ENCODE measurements around the gene USH1G. TPM values are rescaled to one million over a fixed set of nuclear protein-coding genes. Genes with fewer than 3 reads are reported as not detected.

The USH1G gene
- total RNA-seq, 1 donor from 2014 or later: 0.56 TPM

DNA sequence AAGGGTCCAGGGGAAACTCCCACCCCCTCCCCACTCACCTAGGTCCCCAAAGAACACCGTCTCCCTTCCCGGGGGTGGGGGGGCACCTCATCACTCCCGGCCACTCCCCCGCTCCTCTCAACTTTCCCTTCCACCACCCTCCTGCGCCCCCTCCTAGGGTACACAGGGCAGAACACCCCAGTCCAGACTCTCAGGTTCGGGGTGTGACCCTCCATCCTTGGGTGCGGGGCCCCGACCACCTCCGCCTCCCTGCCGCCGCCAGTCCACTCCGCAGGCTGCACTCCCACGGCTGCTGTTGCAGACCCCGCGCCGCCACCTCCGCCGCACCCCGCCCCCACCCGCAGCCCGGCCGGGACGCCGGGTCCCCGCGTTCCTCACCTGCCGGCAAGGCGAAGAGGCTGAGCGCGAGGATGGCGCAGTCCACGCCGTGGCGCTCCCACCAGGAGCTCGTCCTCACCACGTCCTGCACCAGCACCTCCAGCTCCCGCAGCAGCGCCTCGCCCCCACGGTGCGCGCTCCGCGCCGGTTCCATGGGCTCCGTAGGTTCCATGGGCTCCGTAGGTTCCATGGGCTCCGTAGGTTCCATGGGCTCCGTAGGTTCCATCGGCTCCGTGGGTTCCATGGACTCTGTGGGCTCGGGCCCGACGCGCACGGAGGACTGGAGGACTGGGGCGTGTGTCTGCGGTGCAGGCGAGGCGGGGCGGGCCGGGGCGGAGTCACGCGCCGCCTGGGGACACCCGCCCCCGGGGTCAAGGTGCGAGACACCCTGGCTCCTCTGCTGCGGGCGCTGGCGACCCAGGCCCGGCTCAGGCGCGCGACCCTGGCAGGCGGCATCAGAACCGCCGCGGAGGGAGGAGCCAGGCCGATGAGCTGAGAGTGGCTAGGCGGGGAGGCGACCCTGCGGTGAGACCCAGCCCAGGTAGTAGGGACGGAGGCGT, 29.8 kb downstream of the USH1G start, which contains the start of gene FADS6:
FADS6 (minus strand) TSS at position 660 of the 938 bp plus-strand sequence; CDS start at position 622, 38 bp downstream.
- no peak for DNase-seq (ENCODE audit: extremely low spot score, unreplicated experiment)
- peaks cover 77% of the 10 kb centered on the region for H3K27me3 Mint-ChIP-seq
- H3K4me3 Mint-ChIP-seq: peak within 1 kb of the TSS; percentile 87
- H3K9me3 Mint-ChIP-seq: no peaks in the 10 kb centered on the region
- peaks cover 3% of the 10 kb centered on the region for H3K4me1 Mint-ChIP-seq (ENCODE audit: unreplicated experiment)
- H3K27ac Mint-ChIP-seq: no peak within 1 kb of the TSS
- no peaks in the 10 kb centered on the region for H3K36me3 Mint-ChIP-seq
- no peak for TF ChIP-seq CTCF (conservative IDR thresholded peaks at IDR 0.05)

- H3K9me3 Mint-ChIP-seq: no peaks in the 10 kb centered on the region
- peaks cover 74% of the 10 kb centered on the region for H3K27me3 Mint-ChIP-seq
- peak overlapping the region; percentile 48 for H3K4me3 Mint-ChIP-seq
- H3K4me1 Mint-ChIP-seq (ENCODE audit: unreplicated experiment): peaks cover 3% of the 10 kb centered on the region
- no peaks in the 10 kb centered on the region for H3K36me3 Mint-ChIP-seq
- DNase-seq (ENCODE audit: extremely low spot score, unreplicated experiment): no peak
- H3K27ac Mint-ChIP-seq: no peak overlapping the region
- no peak for TF ChIP-seq CTCF (conservative IDR thresholded peaks at IDR 0.05)
Measured at GRCh38 chr17:74892013-74892841, 30.8 kb downstream of the USH1G start.

DNA sequence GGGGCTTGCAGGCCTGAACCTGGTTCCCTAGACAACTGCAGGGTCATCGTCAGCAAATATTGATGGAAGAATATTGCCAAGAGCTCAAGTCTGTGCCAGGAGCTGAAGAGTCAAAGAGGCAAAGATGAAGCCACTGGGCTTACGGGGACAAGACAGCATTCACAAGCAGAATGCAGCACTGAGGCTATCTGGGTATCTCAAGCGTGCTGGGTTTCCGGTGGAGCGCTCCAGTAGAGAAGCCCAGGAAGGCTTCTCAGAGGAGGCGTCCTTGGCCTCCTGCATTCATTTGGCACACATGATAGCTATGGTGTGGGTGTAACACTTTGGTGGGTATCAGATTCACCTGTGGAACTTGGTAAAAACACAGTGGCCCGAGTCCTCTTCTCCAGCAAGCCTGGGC, 32.5 kb downstream of the USH1G start:
- DNase-seq (ENCODE audit: extremely low spot score, unreplicated experiment): no peak
- H3K27me3 Mint-ChIP-seq: peaks cover 63% of the 10 kb centered on the region
- H3K36me3 Mint-ChIP-seq: no peaks in the 10 kb centered on the region
- H3K9me3 Mint-ChIP-seq: no peaks in the 10 kb centered on the region
- H3K4me3 Mint-ChIP-seq: no peak overlapping the region
- no peak overlapping the region for H3K27ac Mint-ChIP-seq
- peaks cover 3% of the 10 kb centered on the region for H3K4me1 Mint-ChIP-seq (ENCODE audit: unreplicated experiment)
- no peak for TF ChIP-seq CTCF (conservative IDR thresholded peaks at IDR 0.05)

GRCh38 chr17:74888469-74888868, 34.6 kb downstream of the USH1G start:
- no peak for DNase-seq (ENCODE audit: extremely low spot score, unreplicated experiment)
- Mint-ChIP-seq H3K4me1 (ENCODE audit: unreplicated experiment) (no peaks in the 10 kb centered on the region), H3K36me3 (no peaks in the 10 kb centered on the region), H3K4me3 (no peak overlapping the region), H3K27me3 (peaks cover 45% of the 10 kb centered on the region), H3K27ac (no peak overlapping the region), H3K9me3 (no peaks in the 10 kb centered on the region)
- no peak for TF ChIP-seq CTCF (conservative IDR thresholded peaks at IDR 0.05)

GRCh38 chr17:74883241-74883745, 39.8 kb downstream of the USH1G start:
- H3K4me1 Mint-ChIP-seq (ENCODE audit: unreplicated experiment): no peaks in the 10 kb centered on the region
- DNase-seq (ENCODE audit: extremely low spot score, unreplicated experiment): no peak
- peaks cover 32% of the 10 kb centered on the region for H3K27me3 Mint-ChIP-seq
- no peak overlapping the region for H3K4me3 Mint-ChIP-seq
- H3K9me3 Mint-ChIP-seq: no peaks in the 10 kb centered on the region
- TF ChIP-seq CTCF (conservative IDR thresholded peaks at IDR 0.05): no peak
- H3K36me3 Mint-ChIP-seq: no peaks in the 10 kb centered on the region
- no peak overlapping the region for H3K27ac Mint-ChIP-seq

Measured in type B pancreatic cell (in vitro differentiated cells).